Measurements from ENCODE around the gene MYDGF.
"Not testable (repeated sequence)": the region's sequence is repeated elsewhere in the genome, so short reads cannot be mapped to it uniquely, and the experiment has no call there.

MYDGF gene

DNA sequence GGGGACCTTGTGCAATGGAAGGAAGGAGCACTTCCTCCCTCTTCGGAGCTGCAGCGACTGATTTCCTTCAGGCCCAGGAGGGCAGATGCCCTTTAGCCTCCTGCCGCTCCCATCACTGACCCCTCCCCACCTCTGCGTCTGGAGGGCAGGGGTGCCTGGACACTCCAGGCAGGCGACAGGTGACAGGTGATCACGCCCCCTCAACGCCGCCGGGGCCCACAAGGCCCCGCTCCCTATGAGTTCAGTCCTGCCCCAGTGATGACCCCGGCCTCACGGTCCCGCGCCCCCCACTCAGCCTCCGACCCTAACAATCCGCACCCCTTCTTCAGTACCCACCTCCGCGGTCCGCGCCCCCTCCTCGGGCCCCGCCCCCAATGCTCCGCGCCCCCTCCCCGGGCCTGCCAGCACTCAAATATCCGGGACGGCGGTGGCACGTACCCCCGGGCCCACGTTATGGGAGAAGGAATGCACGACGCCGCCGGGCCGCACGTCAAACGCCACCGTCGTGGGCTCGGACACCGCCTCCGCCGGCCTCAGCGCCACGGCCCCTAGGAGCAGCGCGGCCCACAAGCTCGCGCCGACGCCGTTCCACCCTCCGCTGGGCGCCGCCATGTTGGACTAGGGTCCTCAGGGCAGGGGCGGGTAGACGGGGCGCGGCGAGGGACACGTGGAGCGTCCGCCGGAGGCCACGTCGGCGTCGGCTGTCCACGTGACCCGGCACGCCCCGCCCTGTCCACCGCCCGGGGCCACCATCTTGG is at the start of gene MYDGF:
MYDGF (minus strand) TSS at position 620 of the 758 bp plus-strand sequence; CDS start at position 612, 8 bp downstream.
- DNase-seq: peak; percentile 92

DNA sequence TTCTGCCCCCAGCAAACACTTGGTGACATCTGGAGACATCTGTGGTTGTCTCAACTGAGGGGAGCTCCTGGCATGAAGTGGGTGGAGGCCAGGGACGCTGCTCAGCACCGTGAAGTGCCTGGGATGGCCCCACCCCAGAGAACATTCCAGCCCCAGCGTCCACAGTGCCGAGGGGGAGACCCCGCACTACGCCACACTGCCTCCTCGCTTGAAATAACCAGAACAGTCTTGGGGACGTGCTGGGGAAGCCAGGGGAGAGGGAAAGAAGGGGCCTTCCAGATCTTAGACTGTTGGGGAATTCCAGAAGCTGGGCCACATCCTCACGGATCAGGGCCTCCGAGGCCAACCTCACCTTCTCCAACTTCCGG is 49.3 kb upstream of the MYDGF start:
- no peak for DNase-seq

DNA sequence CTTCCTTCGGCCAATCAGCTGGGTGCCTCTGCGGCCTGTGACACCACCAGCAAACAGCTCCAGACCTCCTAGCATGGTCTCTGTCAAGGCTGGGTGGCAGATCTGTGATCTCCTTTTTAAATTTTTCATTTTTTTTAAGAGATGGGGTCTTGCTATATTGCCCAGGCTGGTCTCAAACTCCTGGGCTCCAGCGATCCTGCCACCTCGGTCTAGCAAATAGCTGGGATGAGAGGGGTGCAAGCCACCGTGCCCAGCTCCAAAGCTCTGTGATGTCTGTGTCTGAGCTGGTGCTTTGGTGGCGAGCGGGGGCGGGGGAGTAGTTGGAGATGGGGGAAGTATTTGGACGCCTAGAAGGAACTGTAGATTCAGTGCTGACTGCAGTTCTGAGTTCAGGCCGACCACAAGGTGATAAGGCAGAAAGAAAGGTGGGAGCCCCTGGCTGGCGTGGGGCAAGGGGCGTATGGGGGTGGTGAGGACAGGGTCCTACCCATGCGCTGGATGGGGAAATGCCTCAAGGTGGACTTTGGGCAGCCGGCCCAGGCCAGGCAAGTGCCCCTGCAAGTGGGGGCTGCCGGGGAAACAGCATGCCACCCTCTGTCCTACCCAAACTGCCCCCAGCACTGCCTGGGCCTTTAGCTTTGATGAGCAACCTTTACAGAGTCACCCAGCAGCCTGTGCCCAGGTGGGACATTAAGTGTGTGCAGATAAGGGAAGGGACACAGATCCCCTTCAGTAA is 48.0 kb upstream of the MYDGF start:
- DNase-seq: no peak

DNA sequence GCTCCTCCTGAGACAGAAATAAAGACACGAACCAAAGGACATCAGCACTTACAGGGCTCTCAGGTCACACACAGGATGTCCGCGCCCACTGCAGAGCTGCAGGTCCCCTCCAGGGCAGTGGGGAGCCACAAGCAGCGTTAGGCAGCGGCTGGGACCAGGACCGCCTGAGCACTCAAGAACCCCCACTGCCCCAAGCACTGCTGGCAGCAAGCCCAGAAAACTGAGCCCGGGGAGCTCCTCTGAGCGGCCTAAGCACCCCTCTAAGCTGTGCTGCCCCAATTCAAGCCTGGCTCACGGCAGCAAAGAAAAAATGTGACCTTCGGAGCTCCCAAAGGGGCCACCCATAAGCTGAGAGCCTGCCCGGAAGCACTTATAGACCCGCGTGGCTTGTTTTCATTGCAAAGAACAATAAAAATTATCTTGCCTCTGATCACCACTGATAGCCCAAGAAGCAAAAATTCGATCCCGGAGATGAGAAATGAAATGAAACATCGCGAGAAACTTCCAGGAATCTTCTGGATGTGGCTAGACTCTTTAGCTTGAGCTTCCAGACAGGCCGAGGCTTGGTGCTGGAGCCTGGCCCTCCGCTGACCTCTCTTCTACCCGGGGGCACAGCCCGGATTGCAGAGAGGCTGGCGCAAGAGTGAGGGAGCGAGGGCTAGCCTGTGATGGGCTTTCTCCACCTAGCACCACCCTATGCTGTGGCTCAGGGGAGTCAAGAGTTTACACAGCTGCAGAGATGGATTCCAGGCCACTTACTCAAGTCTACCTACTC is 47.2 kb upstream of the MYDGF start:
- peak; percentile 11 for DNase-seq

DNA sequence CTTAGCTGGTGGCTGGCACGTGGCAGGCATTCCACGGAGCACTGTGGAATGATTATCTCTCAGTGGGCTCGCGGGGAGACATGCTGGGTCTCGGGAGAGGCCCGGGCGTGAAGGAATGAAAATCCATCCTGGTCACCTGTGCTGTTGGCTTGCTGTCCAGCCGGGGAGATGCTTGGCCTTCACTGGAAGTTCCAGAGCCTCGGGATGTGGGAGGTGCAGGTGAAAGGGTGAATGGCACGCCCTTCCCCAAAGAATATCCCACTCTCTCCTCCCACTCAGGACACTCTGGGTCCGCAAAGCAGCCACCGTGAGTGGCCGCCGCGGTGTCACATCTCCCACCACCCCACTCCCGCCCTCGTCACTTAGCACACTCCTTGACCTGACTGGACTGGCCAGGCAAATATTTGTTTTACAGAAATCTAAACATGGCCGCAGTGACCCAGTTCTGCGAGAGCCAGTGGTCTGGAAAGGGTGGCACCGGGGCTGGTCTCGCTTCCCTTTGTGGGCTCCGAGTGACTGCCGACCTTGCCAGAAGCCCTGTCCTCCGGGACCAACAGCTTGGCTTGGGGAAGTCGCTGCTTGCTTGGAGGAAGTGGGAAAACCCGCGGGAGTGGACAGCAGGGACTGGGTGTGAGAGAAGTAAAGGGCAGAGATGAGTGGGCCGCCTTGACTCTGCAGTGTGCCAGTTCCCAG is 45.5 kb upstream of the MYDGF start:
- no peak for DNase-seq

DNA sequence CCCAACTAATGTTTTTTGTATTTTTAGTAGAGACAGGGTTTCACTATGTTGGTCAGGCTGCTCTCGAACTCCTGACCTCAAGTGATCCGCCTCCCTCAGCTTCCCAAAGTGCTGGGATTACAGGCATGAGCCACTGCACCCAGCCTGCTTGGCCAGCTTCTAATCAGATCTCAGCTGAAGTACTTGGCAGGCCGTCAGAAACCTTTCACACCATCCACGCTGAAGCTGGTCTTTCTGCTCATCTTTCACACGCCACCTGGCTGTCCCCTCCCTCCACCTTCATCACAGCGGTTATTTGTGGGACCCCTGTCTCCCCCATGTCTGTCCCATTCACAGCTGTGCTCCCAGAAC is 45.0 kb upstream of the MYDGF start:
- not testable (repeated sequence) for DNase-seq

DNA sequence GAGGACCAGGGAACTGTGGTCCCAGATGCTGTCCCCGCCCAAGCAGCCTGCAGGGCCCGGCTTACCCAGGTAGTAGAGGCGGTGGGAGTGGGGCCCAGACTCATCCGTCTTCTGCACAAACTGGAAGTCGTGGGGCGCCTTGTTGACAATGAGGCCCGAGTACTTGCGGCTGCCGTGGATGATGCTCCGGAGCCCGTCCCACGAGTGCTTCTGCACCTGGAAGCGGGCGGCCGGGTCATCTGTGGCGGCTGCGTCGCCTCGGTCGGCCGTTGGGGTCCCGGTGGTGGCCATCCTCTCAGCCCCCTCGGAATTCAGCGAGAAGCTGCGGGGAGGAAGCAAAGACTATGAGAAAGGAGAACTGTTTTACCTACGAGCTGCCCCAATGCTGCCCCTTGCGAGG is 43.9 kb upstream of the MYDGF start:
- no peak for DNase-seq

DNA sequence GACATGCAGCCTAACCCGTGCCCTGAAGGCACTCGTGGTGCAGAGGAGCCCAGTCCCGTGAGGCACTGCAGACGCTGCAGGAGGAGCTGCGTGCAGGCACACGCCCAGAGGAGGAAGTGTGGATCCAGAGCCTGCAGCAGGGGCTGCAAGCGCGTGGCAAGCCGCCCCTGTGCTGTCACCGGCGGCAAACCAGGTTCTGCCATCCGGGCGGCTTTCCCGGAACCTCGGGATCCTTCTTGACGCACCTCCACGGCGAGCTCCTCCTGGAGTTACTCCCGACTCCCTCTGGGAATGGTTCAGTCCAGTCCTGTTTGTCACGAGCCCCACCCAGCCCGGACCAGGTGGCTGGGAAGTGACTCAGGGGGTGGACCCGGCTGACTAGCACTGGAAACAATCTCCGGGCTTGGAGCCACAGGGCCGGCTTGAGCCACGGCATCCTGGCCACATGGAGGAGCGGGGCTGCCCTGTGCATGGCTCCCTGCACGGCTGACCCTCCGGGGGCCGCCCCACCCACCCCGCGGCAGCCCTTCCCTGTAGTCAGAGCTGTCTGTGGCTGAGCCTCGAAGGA is 43.3 kb upstream of the MYDGF start:
- DNase-seq: peak; percentile 84

DNA sequence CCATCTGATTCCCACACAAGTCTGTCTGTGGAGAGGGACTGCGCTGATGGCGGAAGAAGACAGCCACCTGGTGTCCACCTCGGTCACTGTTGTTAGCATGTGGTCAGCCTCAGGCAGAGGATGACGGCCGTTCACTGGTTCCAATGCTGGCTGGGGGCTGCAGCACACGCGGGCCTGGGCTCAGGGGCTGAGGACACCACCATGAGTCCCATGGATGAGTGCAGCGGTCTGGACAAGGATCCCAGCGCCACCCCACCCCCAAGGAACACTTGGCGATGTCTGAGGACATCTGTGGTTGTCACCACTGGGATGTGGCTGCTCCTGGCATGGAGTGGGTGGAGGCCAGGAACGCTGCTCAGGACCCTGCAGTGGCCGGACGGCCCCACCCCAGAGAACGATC is 42.6 kb upstream of the MYDGF start:
- DNase-seq: no peak

DNA sequence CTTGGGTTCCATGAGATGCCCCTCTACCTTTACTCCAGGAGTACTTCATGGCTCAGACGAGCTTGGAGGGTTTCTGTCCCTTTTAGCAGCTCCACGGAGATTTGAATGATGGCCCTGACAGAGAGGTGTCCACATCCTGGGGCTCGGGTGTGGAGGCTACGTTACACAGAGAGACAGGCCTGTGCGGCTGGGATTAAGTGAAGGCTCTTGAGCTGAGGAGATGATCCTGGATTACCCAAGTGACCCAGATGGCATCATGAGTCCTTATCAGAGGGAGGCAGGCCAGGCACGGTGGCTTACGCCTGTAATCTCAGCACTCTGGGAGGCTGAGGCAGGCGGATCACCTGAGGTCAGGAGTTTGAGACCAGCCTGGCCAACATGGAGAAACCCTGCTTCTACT is 41.1 kb upstream of the MYDGF start:
- DNase-seq: no peak

DNA sequence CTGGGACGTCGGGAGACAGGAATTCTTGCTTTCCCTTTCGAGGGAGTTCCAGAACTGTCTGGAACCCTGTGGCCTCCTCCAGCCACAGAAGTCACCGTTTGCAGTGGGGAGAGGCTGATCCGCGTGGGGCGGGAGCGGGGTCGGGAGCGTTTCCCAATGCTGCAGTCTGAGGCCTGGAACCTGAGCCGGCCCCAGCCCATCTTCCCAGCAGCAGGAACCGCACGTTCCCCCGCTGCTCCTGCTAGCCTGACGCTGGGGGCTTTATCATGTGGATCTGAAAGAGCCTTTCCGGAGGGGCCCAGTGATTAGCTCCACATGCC is 40.1 kb upstream of the MYDGF start:
- DNase-seq: no peak

DNA sequence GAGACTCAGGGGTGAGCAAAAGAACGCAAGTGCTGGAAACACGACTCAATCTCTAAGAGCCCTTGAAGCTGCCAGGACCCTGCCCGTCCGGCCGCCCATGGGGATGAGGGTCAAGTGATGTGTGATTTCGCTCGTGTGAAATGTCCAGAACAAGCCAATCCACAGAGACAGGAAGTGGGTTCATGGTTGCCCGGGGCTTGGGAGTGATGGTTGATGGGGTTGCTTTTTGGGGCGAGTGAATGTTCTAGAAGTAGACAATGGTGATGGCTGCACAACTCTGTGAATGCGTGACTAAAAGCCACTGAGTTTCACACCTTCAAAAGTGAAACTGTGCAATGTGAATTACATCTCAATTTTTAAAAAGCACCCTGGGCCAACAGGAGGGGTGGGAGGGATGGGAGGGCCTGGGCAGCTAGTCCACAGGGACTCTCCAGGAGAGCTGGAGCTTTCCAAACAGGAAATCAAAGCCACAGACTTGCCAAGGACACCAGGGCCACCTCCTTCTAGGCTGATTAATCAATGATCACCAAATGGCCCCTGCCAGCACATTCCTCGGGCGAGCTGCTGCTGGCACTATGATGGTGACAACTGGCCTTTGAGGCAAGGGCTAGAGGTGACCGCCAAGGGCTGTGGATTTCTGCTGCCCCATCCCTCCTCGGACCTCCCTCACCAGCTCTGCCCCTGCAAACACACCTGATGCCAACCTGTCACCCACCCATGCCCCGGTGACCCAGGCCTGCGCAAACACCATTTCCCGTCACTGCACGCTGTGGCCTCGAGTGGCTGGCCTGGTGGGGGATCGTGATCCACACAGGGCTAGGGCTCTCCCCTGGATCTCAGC is 39.5 kb upstream of the MYDGF start:
- DNase-seq: no peak

DNA sequence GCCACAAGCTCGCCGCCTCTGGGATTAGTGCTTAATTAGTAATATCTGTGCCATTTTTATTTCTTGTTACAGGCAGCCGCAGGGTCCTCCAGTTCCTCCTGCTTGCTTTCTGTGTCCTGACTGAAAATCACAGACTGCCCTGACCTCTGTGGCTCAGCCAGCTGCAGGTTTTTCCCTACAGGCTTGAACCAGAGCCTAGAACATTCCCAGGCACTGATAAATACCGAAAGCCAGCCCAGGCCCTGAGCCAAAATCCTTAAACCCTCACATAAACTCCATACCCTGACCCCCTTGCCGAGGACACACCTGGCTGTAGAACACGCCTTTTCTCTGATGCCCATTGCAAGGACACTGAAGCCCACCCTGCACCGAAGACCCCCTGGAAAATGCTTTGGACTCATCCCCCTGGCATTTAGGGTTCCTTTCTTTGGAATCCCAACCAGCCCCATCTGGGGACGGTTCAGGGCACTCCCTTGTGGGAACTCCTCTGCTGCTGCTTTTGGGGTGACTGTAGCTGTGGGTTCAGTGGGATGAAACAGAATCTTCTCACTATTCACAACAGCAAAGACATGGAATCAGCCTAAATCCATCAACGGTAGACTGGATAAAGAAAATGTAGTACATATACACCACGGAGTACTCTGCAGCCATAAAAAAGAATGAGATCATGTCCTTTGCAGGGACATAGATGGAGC is 38.0 kb upstream of the MYDGF start:
- DNase-seq: no peak

DNA sequence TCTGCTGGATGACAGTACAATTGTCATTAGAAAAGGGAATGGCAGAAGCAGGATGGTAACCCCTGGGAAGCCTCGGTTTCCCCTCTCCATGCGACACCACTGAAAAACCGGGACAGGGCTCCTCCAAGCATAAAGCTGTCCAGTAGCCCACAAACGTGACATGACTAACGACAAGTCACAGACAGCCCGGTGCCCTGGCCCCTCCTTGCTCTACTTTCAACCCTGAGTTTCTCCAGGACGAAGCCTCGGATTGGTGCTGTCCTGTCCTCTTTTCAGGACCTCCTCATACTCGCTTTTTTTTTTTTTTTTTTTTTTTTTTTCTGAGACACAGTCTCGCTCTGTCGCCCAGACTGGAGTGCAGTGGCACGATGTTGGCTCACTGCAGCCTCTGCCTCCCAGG is 37.2 kb upstream of the MYDGF start:
- DNase-seq: no peak

DNA sequence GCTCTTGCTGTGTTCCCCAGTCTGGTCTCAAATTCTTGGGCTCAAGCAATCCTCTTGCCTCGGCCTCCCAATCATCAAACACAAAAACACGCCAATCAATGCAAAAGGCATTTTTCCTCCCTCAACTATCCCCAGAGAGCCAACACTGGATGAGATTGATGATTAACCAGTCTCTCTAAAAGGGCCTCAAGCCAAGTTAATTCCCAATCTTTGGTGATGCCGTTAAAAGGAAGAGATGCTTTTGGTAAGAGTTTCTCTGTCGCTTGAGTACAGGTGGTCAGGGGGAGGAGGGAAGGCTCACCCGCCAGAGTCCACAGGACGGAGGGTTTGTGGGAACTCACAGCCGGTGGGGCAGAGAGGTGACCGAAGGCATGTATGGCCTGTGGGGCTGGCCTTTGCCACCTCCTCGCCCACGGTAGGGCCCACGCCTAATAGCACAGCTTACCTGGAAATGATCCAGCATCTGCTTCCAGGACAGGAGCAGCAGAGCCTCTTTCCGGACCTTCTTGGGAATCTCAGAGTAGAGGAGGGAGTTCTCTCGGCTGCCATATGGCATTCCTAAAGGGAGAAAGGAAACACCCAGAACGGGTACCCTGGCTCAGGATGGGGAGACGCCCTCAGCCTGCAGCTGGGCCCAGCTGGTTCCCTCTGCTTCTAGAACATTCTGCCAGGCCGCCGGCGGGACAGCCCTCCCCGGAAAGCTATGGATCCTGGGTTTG is 35.4 kb upstream of the MYDGF start:
- DNase-seq: no peak

DNA sequence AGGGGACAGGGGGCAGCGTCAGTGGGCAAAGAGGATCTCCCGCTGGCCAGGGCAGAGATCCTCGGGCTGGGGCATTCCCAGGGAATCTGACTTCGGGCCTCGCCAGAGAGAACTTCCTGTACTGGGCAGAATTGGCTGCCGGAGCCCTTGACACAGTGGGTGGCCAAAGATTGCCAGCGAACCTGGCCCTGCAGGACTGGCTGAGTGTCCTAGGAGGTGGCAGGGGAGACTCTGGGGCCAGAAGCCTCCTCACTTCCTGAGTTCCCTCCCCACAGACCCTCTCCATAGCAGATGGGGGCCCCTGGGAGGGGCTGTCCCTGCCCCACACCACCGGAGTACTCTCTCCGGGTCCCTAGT is 34.2 kb upstream of the MYDGF start:
- DNase-seq: no peak

DNA sequence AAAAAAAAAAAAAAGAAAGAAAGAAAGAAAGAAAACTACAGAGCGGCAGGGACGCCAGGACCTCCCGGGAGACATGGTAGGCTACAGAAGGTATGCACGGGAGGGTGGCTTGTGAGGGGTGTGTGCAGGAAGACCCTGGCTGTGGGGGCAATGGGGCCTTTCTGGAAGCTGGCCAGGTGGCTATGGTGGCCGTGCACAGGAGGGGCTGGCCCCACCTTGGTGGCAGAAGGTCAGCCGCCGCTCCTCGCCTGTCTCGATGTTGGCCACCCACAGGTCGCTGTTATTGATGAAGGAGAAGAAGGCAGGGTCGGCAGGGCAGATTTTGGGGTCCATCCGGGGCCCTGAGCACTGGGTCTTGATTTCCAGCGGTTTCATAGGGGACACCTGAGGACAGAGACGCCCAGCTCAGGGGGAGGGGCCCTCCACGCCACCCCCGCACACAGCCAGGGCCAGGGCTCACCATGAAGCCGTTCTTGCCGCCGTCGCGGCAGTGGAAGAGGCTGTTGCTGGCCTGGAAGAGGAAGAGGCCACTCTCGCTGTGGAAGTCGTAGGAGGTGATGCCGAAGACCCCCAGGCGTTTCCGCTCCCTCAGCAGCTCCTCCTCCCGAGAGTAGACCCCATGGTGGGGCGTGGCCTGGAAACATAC is 33.7 kb upstream of the MYDGF start:
- DNase-seq: no peak

DNA sequence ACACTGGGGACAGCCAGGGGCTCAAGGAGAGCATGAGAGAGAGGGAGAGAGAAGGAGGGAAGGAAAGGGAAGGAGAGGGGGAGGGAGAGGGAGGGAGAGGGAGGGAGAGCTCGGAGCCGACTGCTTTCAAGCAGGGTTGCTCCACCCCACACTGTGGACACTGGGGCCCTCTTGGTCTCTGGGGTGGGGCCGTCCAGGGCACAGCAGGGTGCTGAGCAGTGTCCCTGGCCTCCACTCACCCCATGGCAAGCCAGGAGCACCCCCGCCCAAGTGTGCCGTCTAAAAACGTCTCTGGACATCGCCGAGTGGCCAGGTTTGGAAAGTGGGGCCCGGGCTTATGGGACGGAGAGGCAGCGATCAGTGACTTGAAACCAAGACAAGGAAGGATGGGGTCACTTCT is 32.6 kb upstream of the MYDGF start:
- no peak for DNase-seq

DNA sequence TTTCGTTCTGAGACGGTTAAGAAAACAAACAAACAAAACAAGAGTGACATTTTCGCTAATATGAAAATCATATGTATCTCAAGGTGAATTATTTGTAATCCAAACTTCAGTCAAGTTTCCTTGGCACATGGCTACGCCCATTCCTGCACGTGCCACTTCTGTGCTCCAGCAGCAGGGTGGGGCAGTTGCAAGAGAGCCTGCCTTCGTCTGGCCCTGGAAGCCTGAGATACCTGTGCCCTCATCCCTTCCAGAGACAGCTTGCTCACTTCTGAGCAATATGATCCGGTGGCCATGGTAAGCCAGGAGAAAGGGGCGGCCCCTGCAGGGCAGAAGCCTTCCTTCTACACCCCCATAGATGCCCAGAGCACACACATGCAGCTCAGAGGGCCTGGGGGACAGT is 31.4 kb upstream of the MYDGF start:
- DNase-seq: no peak

DNA sequence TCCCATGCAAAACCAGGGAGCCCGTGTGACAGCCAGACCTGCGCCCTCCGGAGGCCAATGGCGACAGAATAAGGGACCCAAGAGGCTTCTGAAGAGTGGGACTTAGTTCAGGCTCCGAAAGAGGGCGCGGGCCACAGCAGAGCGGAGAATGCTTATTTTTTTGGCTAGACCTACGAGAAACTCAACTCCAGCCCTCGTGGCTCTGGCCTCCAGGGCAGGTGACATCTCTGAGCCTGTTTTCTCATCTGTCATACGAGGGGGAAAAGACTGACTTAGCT is 30.5 kb upstream of the MYDGF start:
- no peak for DNase-seq
